Mucosa of descending colon (tissue), 3 donors: ENCODE results near the gene CDCP1. TPM values are rescaled to one million over a fixed set of nuclear protein-coding genes. Genes with fewer than 3 reads are reported as not detected.
A peak's percentile ranks its signal among the peaks of the same experiment; 100 is the strongest.
"Not testable (repeated sequence)": the region's sequence is repeated elsewhere in the genome, so short reads cannot be mapped to it uniquely, and the experiment has no call there.

Experiments used
- ATAC-seq: fragments of 200-7000 bp; cut with Tn5 transposase; one replicate; pipeline ENCODE4 v1.9.1; 2020; ENCODE audit warnings: mild to moderate bottlenecking, moderate library complexity
- DNase-seq, 3 donors: peaks; one replicate each; pipeline ENCODE4 v3.0.0-alpha.2; 2020
- H3K36me3 ChIP-seq: fragments of 200-600 bp; one replicate; pipeline ENCODE4 v1.8.0; 2021; ENCODE audit warnings: low read depth, mild to moderate bottlenecking
- H3K4me1 ChIP-seq: fragments of 200-600 bp; one replicate; pipeline ENCODE4 v1.8.0; 2021; ENCODE audit warnings: low read depth, mild to moderate bottlenecking
- H3K4me3 ChIP-seq: fragments of 200-600 bp; one replicate; pipeline ENCODE4 v1.8.0; 2021; ENCODE audit warnings: mild to moderate bottlenecking
- H3K9me3 ChIP-seq: fragments of 200-600 bp; one replicate; pipeline ENCODE4 v1.8.0; 2021; ENCODE audit warnings: mild to moderate bottlenecking
- intact Hi-C, 2 donors: fragments of 100-400 bp; cut with DNase I in 1 of 2; cut with micrococcal nuclease in 1 of 2; formaldehyde crosslinking; loops; one replicate each; pipeline versions ENCODE4 v1.11.0 to v1.11.1; 2022; cut with DNase I, micrococcal nuclease
- total RNA-seq, 3 donors: library from RNA; stranded (reverse); fragmentation: NEBNext Ultra II Directional in 2 of 3; extraction: Animal tissue kit (Norgen Biotek cat#: 25700) in 2 of 3; gene quantifications; one replicate each; pipeline versions ENCODE4 v1.2.1 to v1.2.4, GENCODE V29; 2021 to 2023
- TF ChIP-seq, protein P1 (sequence below): fragments of 200-600 bp; IDR thresholded peaks from one replicate; pipeline ENCODE4 v1.8.0; 2022; ENCODE audit warnings: antibody characterized with exemption, mild to moderate bottlenecking
- donor health status: DM: no; HTN: no; CAD: no; lungs with moderate emphysema.
- donor health status: DM: no; HTN: no; CAD: no.
- donor health status: DM: no; HTN: yes; CAD: no.

CDCP1 gene
- total RNA-seq, 3 donors from 2014 or later = 57.6 to 111 (median 87.5) TPM

DNA sequence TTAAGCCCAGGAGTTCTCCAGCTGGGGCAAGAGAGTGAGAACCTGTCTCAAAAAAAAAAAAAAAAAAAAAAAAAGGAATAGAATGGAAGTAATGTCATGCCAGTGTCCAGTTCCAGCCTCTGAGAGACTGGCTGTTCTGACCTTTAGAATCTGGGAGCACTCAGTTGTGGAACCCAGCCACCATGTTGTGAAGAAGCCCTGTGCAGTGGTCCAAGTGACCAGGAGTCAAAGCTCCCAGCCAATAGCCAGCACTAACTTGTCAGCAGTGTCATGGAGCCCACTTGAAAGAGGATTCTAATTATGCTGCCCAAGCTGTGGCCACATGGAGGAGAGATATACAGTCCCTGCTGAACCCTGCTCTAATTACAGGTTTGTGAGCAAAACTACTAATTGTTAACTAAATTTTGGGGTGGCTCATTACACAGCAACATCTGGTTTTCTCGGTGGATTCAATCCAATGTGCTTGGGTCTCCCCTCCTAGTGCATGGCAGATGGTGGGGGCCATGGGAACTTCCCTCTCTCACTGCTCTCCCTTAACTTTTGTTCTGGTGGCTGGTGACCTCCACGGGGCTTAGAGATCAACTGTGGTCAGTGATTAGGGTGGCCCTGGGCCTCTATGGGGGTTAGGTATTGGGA, 64.6 kb downstream of the CDCP1 start:
- DNase-seq (no peak), ATAC-seq (no peak)
- Histone ChIP-seq H3K9me3 (no peaks in the 10 kb centered on the region), H3K4me1 (peaks cover 19% of the 10 kb centered on the region), H3K36me3 (no peaks in the 10 kb centered on the region), H3K4me3 (no peak overlapping the region)
- TF ChIP-seq, protein P1, sequence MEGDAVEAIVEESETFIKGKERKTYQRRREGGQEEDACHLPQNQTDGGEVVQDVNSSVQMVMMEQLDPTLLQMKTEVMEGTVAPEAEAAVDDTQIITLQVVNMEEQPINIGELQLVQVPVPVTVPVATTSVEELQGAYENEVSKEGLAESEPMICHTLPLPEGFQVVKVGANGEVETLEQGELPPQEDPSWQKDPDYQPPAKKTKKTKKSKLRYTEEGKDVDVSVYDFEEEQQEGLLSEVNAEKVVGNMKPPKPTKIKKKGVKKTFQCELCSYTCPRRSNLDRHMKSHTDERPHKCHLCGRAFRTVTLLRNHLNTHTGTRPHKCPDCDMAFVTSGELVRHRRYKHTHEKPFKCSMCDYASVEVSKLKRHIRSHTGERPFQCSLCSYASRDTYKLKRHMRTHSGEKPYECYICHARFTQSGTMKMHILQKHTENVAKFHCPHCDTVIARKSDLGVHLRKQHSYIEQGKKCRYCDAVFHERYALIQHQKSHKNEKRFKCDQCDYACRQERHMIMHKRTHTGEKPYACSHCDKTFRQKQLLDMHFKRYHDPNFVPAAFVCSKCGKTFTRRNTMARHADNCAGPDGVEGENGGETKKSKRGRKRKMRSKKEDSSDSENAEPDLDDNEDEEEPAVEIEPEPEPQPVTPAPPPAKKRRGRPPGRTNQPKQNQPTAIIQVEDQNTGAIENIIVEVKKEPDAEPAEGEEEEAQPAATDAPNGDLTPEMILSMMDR = no peak
- intact Hi-C loops = no loop called here

DNA sequence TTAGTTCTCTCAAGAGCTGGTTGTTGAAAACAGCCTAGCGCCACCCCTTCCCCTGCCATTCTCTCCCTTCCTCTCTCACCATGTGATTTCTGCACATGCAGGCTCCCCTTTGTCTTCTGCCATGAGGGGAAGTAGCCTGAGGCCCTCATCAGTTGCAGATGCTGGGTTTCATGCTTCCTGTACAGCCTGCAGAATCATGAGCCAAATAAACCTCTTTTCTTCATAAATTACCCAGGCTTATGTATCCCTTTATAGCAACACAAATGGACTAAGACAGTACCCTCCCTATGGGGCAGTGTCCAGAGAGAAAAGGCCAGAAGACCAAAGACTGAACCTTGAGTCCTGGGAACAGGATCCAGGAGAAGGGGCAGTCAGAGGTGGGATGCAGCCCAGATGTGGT, 65.4 kb downstream of the CDCP1 start:
- intact Hi-C loops = no loop called here
- no peak overlapping the region for H3K4me3 ChIP-seq
- no peak for ATAC-seq
- no peak for DNase-seq
- H3K36me3 ChIP-seq = no peaks in the 10 kb centered on the region
- TF ChIP-seq, protein P1 = no peak
- no peaks in the 10 kb centered on the region for H3K9me3 ChIP-seq
- H3K4me1 ChIP-seq = peaks cover 19% of the 10 kb centered on the region

DNA sequence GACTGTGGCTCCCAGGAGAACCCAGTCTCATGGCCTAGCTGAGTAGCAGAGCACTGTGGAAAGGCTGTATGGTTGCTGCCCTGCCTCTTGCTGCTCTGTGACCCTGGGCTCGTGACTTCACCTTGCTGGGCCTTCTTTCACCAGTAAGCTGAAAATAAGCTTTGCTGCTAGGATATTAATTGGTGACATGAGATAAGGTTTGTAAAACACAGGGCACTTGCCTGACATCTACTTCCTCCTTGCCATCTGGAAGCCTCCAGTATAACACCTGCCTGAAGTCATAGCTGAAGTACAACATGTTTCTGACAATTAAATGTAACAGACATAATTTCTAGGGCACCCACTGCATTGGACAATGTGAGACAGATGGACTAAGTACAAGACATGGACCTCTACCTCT, 66.5 kb downstream of the CDCP1 start:
- DNase-seq = no peak
- peaks cover 19% of the 10 kb centered on the region for H3K4me1 ChIP-seq
- no peaks in the 10 kb centered on the region for H3K36me3 ChIP-seq
- TF ChIP-seq, protein P1 = no peak
- peak; percentile 78 for ATAC-seq
- no peak overlapping the region for H3K4me3 ChIP-seq
- H3K9me3 ChIP-seq = no peaks in the 10 kb centered on the region
- intact Hi-C loops = no loop called here

DNA sequence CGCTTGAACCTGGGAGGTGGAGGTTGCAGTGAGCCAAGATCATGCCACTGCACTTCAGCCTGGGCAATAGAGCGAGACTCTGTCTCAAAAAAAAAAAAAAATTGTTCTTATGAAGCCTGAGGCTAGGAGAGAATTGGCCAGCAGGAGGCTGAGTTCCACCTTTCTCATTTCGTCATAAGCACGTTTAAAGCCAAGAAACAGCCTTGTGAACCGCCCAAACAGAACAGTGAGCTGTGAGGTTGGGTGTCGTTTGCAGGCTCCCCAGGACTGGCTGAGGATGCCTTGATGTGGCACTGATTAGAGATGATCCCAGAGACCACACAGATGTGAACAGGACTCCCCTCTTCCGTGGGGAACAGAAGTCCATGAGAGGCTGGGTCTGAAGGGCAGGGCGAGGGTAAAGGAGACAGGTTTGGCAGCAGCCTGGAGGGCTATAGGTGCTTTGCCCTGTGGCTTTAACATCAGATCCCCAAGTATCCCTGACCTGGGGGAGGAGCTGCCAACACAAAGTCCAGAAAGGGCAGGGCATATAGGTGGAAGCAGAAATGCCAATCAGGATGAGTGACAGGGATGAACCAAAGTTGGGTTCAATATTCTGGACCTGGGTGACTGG, 67.2 kb downstream of the CDCP1 start:
- no peaks in the 10 kb centered on the region for H3K9me3 ChIP-seq
- peaks cover 19% of the 10 kb centered on the region for H3K4me1 ChIP-seq
- TF ChIP-seq, protein P1 = no peak
- peak in 2 of 3 donors; percentile 58 to 69 for DNase-seq
- H3K4me3 ChIP-seq = no peak overlapping the region
- ATAC-seq = peak; percentile 75
- H3K36me3 ChIP-seq = no peaks in the 10 kb centered on the region
- intact Hi-C loops = no loop called here

DNA sequence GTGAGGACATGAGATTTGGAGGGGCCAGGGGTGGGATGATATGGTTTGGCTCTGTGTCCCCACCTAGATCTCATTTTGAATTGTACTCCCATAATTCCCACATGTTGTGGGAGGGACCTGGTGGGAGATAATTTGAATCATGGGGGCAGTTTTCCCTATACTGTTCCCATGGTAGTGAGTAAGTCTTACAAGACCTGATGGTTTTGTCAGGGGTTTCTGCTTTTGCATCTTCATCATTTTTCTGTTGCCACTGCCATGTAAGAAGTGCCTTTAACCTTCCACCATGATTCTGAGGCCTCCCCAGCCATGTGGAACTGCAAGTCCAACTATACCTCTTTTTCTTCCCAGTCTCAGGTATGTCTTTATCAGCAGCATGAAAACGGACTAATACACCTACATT, 67.9 kb downstream of the CDCP1 start:
- intact Hi-C loops, DNase-seq, H3K9me3 ChIP-seq, H3K36me3 ChIP-seq, ATAC-seq, H3K4me3 ChIP-seq: not testable (repeated sequence)
- peaks cover 19% of the 10 kb centered on the region for H3K4me1 ChIP-seq

DNA sequence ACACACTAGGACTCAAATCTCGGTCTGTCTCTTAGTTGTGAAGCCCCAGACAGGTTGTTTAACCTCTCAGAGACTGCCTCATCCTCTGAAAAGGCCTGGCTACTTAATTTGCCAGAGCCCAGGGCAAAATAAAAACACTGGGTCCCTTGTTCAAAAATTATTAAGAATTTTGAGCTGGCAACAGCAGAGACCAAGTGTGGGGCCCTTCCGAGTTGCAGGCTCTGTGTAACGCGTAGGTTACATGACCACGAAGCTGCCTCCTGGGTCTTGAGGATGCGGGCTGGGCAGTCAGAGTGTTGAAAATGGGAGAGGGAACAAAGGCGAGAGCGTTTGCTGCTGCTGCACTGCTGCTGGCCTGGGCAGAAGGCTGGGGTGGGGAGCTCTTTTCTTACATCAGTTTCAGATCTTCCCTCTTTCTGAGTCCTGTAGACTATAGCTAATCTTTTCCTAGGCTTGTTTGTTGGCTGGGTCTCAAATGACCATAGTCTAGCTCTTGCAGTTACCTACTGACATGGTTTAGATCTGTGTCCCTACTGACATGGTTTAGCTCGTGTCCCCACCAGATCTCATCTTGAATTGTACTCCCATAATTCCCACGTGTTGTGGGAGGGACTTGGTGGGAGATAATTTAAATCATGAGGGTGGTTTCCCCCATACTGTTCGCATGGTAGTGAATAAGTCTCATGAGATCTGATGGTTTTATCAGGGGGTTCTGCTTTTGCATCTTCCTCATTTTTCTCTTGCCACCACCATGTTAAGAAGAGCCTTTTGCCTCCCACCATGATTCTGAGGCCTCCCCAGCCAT, 70.2 kb downstream of the CDCP1 start:
- Histone ChIP-seq H3K4me1 (peaks cover 19% of the 10 kb centered on the region), H3K9me3 (no peaks in the 10 kb centered on the region), H3K4me3 (no peak overlapping the region), H3K36me3 (no peaks in the 10 kb centered on the region)
- intact Hi-C loops = no loop called here
- TF ChIP-seq, protein P1 = no peak
- ATAC-seq (no peak), DNase-seq (no peak)
